Type B pancreatic cell (in vitro differentiated cells): Measurements from ENCODE around the gene ADAMTS6. TPM values are rescaled to one million over a fixed set of nuclear protein-coding genes. Genes with fewer than 3 reads are reported as not detected.

ENCODE experiments used
- DNase-seq: peaks from one replicate; pipeline ENCODE4 v3.0.0; 2021; ENCODE audit warnings: mixed read lengths; ENCODE audit not compliant: unreplicated experiment; ENCODE audit errors: extremely low spot score
- H3K27ac Mint-ChIP-seq: 2 replicates; pipeline ENCODE4 v1.8.0; 2021; ENCODE audit warnings: mild to moderate bottlenecking, mixed read lengths
- H3K27me3 Mint-ChIP-seq: 2 replicates; pipeline ENCODE4 v1.8.0; 2021; ENCODE audit warnings: mixed read lengths
- H3K36me3 Mint-ChIP-seq: 2 replicates; pipeline ENCODE4 v1.8.0; 2021; ENCODE audit warnings: mixed read lengths
- H3K4me1 Mint-ChIP-seq: one replicate; pipeline ENCODE4 v1.8.0; 2021; ENCODE audit warnings: mixed read lengths; ENCODE audit not compliant: unreplicated experiment
- H3K4me3 Mint-ChIP-seq: 2 replicates; pipeline ENCODE4 v1.8.0; 2021; ENCODE audit warnings: mild to moderate bottlenecking, mixed read lengths
- H3K9me3 Mint-ChIP-seq: 2 replicates; pipeline ENCODE4 v1.8.0; 2021; ENCODE audit warnings: mixed read lengths
- CTCF ChIP-seq: fragments of 200-600 bp; sonication (generic); conservative IDR thresholded peaks from 2 replicates; pipeline ENCODE4 v1.5.0; 2021; ENCODE audit warnings: antibody characterized with exemption, mild to moderate bottlenecking
- total RNA-seq: library from RNA; stranded (reverse); gene quantifications from 2 replicates; pipeline ENCODE4 v1.2.1, GENCODE V29; 2021; ENCODE audit warnings: low replicate concordance

ADAMTS6 gene
- total RNA-seq, 1 donor from 2014 or later, result 4.2 TPM

DNA sequence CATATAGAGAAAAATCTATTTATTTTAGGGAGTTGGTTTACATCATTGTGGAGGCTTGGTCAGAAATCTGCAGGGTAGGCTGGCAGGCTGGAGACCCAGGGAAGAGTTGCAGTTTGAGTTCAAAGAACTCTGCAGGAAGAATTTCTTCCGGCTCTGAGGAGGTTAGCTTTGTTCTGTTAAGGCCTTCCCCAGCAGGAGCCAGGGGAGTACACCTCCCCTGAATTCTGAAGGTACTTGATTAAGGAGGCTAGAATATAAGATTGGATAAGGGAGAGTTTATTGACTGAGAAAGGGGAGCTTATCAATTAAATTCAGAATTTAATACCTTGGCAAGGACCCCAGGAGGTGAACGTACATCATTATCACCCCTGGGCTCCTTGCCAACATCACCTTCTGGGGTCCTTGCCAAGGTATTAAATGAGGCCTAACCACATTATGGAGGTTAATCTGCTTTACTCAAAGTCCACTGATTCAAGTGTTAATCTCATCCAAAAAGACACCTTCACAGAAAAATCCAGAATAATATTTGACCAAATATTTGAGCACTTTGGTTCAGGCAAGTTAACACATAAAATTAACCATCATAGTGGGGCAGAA, 361.3 kb downstream of the ADAMTS6 start:
- no peaks in the 10 kb centered on the region for H3K36me3 Mint-ChIP-seq
- no peak for TF ChIP-seq CTCF
- H3K4me1 Mint-ChIP-seq, result peaks cover 6% of the 10 kb centered on the region
- no peak overlapping the region for H3K27ac Mint-ChIP-seq
- no peak for DNase-seq
- H3K27me3 Mint-ChIP-seq, result no peaks in the 10 kb centered on the region
- H3K9me3 Mint-ChIP-seq, result peaks cover 4% of the 10 kb centered on the region
- no peak overlapping the region for H3K4me3 Mint-ChIP-seq

GRCh38 chr5:65117525-65117924, 364.2 kb downstream of the ADAMTS6 start:
- Mint-ChIP-seq H3K4me1 (peaks cover 6% of the 10 kb centered on the region), H3K27me3 (no peaks in the 10 kb centered on the region), H3K9me3 (peaks cover 4% of the 10 kb centered on the region), H3K36me3 (no peaks in the 10 kb centered on the region), H3K4me3 (no peak overlapping the region), H3K27ac (no peak overlapping the region)
- no peak for DNase-seq
- no peak for TF ChIP-seq CTCF

- DNase-seq, result no peak
- H3K27me3 Mint-ChIP-seq, result no peaks in the 10 kb centered on the region
- no peak overlapping the region for H3K27ac Mint-ChIP-seq
- no peaks in the 10 kb centered on the region for H3K4me1 Mint-ChIP-seq
- H3K9me3 Mint-ChIP-seq, result no peaks in the 10 kb centered on the region
- no peaks in the 10 kb centered on the region for H3K36me3 Mint-ChIP-seq
- no peak overlapping the region for H3K4me3 Mint-ChIP-seq
- TF ChIP-seq CTCF, result no peak
Observed at GRCh38 chr5:65113771-65114170, 367.9 kb downstream of the ADAMTS6 start.

- H3K4me1 Mint-ChIP-seq, result no peaks in the 10 kb centered on the region
- H3K4me3 Mint-ChIP-seq, result no peak overlapping the region
- H3K36me3 Mint-ChIP-seq, result no peaks in the 10 kb centered on the region
- DNase-seq, result no peak
- peaks cover 4% of the 10 kb centered on the region for H3K9me3 Mint-ChIP-seq
- TF ChIP-seq CTCF, result no peak
- H3K27me3 Mint-ChIP-seq, result no peaks in the 10 kb centered on the region
- no peak overlapping the region for H3K27ac Mint-ChIP-seq
Observed at GRCh38 chr5:65111961-65112658, 369.6 kb downstream of the ADAMTS6 start.

- no peak for TF ChIP-seq CTCF
- DNase-seq, result no peak
- no peaks in the 10 kb centered on the region for H3K36me3 Mint-ChIP-seq
- no peaks in the 10 kb centered on the region for H3K27me3 Mint-ChIP-seq
- no peak overlapping the region for H3K27ac Mint-ChIP-seq
- H3K4me3 Mint-ChIP-seq, result no peak overlapping the region
- peaks cover 4% of the 10 kb centered on the region for H3K9me3 Mint-ChIP-seq
- no peaks in the 10 kb centered on the region for H3K4me1 Mint-ChIP-seq
Observed at GRCh38 chr5:65108786-65109743, 372.7 kb downstream of the ADAMTS6 start.
